ENCODE results near the gene FOCAD.

DNA sequence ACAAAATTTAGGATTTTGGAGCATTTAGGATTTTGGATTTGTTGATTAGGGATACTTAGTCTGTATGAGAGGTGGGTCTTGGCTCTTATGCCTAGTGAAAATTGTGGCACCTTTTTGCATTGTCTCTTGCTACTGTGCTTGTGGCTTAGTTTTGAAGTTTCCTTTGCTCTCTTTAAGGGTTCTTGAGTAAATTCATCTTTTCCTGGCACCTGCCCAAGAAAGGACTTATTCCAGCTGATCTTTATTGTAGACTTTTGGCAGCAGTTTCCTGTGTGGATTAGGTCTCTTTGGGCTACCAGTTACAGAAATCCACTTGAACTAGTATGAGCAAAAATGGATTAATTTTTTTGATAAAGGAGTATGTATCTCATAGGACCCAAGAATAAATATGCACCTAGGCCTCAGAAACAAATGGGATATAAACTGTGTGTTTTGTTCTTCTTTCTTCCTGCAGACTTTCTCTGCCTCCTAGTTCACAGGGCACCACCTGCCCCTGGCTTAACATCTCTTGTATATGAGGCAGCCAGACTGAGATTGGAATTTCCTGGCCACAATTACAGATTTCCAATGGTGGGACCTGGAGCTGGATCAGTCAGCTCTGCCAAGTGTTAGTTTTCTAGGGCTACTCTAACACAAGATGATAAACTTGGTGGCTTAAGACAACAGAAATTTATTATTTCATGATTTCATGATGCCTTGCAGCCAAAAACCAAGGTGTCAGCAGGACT lies 44.6 kb downstream of the FOCAD start:
- TF ChIP-seq CEBPB (IDR thresholded peaks at IDR 0.05; ENCODE audit: low read depth, low read length) (no peak), POLR2AphosphoS5 (IDR thresholded peaks at IDR 0.05; ENCODE audit: low read depth, low read length) (no peak)

Measured in H1 (cell line).